Measurements from ENCODE around the gene SLC1A5.
A peak's percentile ranks its signal among the peaks of the same experiment; 100 is the strongest.
"Not testable (repeated sequence)": the region's sequence is repeated elsewhere in the genome, so short reads cannot be mapped to it uniquely, and the experiment has no call there.

Gene SLC1A5

DNA sequence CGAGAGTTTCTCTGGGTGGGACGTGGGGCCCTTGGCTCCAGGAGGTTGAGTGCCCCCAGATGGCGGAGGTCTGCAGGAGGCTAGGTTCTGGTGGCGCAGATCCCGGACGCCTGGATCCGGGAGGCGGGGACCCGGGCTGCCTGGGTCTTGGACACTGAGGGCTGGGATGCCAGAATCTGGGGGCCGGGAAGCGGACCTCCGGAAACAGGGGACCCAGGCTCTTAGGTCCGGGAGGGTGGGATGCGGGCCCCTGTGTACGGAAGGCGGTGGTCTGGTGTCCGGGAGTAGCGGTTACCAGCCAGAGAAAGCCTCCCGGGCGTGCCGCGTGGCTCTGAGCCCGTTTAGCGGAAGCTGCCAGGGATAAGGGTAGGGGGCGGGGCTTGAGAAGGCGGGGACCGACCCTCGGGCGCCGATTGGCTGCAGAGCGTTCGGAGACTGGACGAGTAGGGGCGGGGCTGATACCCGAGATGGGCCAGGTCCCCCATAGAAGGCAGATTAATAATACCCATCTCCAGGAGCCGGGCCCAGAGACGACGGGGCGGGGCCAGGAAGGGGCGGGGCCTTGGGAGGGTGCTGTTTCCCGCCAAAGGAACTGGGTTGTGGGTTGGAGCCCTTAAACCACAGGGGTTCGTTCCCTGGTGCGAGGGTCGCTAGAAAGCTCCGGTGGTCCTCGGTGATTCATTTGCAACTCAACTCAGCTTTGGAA lies at the start of gene SLC1A5:
SLC1A5 (minus strand) TSS at position 333 of the 706 bp plus-strand sequence. CDS start 629 bp downstream, outside the sequence.
- DNase-seq (ENCODE audit: low spot score): peak; percentile 97

GRCh38 chr19:46838160-46838559 lies 49.8 kb upstream of the SLC1A5 start:
- no peak for DNase-seq (ENCODE audit: low spot score)

DNA sequence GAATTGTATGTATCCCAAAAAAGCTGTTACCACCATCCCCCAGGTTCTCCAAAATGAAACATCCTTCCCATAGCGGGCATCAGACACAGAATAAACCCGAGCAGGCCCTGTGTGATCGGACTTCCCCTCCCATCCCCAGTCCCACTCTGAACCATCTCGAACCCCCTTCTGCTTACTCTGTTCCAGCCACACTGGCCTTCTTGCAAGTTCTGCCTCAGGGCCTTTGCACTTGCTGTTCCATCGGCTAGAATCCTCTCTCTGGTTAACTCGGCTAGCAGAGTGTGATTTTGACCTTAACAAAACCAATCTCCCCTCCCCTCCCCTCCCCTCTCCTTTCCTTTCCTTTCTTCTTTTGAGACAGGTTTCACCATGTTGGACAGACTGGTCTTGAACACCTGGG lies 46.6 kb upstream of the SLC1A5 start:
- DNase-seq (ENCODE audit: low spot score): no peak

GRCh38 chr19:46834121-46834520 lies 45.7 kb upstream of the SLC1A5 start:
- no peak for DNase-seq (ENCODE audit: low spot score)

- no peak for DNase-seq (ENCODE audit: low spot score)
Observed at GRCh38 chr19:46830864-46831263, 42.5 kb upstream of the SLC1A5 start.

- DNase-seq (ENCODE audit: low spot score): no peak
Observed at GRCh38 chr19:46828484-46828883, 40.1 kb upstream of the SLC1A5 start.

DNA sequence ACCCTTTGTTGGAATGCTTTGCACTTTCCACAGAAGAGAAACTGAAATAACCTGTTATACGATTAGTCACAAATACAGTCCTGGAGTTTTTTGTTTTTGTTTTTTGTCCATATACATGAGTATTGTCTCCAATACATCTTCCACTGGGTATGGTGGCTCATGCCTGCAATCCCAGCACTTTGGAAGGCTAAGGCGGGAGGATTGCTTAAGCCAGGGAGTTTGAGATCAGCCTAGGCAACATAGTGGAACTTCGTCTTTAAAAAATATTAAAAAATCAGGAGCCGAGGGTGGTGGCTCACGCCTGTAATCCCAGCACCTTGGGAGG lies 37.3 kb upstream of the SLC1A5 start:
- no peak for DNase-seq (ENCODE audit: low spot score)

- no peak for DNase-seq (ENCODE audit: low spot score)
Observed at GRCh38 chr19:46824890-46825730, 36.7 kb upstream of the SLC1A5 start.

- no peak for DNase-seq (ENCODE audit: low spot score)
Observed at GRCh38 chr19:46823049-46823448, 34.7 kb upstream of the SLC1A5 start.

DNA sequence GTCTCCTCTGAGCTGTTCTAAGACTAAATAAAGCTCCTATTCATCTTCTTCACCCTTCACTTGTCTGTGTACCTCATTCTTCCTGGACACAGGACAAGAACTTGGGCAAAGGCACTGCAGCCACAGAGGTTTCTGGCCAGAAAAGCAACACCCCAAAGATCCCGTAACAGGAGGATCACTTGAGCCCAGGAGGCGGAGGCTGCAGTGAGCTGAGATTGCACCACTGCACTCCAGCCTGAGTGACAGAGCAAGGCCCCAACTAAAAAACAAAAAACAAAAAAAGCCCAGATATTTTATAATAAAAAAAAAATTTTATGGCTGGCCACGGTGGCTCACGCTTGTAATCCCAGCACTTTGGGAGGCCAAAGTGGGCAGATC lies 34.0 kb upstream of the SLC1A5 start:
- DNase-seq (ENCODE audit: low spot score): not testable (repeated sequence)

DNA sequence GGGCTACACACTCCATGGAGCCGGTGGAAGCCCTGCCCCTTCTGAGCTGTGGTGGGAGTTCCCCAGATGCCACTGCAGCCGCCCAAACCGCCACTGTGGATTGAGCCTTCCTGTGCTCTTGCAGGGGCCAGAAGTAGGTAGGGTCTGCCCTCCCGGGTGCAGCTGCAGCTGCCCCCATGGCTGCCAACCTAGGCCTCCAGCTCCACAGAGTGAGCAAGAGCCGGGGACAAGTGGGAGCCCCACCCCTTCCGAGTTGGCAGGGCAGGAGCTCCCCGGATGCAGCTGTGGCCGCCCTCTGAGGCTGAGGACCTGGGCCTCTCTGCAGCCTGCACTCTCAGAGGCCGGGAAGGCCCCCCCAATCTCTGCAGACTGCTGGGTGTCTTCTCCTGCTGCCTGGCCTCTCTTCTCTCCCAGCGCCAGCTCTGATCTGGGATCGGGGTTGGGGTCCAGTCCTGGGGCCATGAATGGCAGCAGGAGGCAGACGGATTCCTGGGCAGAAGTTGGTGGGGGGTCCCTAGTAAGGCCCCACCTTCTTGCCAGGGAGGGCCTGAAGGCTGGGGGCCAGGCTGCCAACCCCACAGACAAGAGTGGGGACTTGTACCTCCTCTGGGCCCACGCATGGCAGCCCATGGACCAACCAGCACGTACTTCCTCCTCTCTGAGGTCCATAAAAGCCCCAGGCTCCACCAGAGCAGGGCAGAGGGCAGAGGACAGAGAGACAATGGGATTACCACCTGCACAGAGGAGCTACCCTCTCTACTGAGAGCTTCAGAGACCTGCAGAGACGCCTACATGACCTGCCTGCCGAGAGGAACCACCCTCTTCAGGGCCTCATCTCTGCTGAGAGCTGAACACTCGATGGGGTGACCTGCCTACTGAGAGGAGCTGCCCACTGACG lies 33.4 kb upstream of the SLC1A5 start:
- no peak for DNase-seq (ENCODE audit: low spot score)

- DNase-seq (ENCODE audit: low spot score): no peak
Observed at GRCh38 chr19:46818812-46819211, 30.4 kb upstream of the SLC1A5 start.

GRCh38 chr19:46815833-46816627 lies 27.6 kb upstream of the SLC1A5 start:
- no peak for DNase-seq (ENCODE audit: low spot score)

- no peak for DNase-seq (ENCODE audit: low spot score)
Observed at GRCh38 chr19:46813839-46814358, 25.5 kb upstream of the SLC1A5 start.

GRCh38 chr19:46812977-46813838 lies 24.8 kb upstream of the SLC1A5 start:
- DNase-seq (ENCODE audit: low spot score): no peak

DNA sequence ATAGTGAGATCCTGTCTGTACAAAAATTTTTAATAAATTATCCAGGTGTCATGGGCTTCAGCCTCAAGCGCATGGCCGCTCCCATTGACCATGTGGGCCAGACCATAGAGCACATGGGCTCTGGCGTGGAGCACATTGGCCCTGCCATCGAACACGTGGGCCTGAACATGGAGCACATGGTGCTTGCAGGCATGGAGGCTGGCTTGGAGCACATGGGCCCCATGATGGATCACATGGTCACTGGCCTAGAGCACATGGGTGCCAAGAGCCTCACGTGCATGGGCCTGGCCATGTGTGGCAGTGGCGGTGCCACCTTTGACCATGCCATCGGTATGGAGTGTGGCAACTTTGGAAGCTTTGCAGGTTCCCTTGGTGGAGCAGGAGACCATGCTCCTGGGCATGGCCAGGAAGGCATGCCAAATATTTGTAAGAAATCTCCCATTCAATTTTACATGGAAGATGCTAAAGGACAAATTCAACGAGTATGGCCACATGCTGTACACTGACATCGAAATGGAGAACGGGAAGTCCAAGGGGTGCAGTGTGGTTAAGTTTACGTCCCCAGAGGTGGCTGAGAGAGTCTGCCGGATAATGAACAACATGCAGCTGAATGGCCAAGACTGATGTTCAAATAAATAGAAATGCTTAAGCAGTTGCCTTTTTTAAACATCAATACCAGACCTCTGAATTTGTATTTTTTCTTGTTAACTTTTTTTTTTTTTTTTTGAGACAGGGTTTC lies 21.3 kb upstream of the SLC1A5 start:
- no peak for DNase-seq (ENCODE audit: low spot score)

GRCh38 chr19:46806656-46807055 lies 18.3 kb upstream of the SLC1A5 start:
- DNase-seq (ENCODE audit: low spot score): no peak

DNA sequence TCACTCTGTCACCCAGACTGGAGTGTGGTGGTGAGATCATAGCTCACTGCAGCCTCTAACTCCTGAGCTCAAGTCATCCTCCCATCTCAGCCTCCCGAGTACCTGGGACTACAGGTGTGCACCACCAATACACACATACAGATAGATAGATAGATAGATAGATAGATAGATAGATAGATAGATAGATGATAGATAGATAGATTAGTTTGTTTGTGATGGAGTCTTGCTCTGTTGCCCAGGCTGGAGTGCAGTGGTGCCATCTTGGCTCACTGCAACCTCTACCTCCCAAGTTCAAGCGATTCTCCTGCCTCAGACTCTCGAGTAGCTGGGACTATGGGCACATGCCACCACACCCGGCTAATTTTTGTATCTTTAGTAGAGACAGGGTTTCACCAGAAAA lies 16.0 kb upstream of the SLC1A5 start:
- not testable (repeated sequence) for DNase-seq (ENCODE audit: low spot score)

DNA sequence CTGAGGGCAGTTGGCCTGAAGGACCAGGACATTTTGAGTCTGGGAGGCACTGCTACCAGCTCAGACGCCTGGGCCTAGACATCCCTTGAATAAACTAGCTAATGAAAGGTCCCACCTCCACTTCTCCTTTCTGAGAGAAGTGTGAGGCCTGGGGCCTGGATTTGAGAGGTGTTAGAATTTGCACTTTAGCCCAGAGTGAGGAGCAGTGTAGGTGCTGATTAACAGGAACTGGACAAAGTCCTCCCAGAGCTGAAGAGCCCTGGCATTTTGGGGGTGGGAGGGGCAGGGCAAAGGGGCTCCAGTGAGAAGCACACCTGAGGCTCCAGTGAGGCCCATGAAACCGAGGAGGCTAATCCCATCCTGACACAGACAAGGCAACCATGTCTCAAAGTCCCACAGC lies 15.2 kb upstream of the SLC1A5 start:
- no peak for DNase-seq (ENCODE audit: low spot score)

GRCh38 chr19:46802152-46802551 lies 13.8 kb upstream of the SLC1A5 start:
- DNase-seq (ENCODE audit: low spot score): no peak
